T-cell (primary cell): ENCODE results near the gene KSR2. TPM values are rescaled to one million over a fixed set of nuclear protein-coding genes. Genes with fewer than 3 reads are reported as not detected.

Experiments
- ATAC-seq, 4 experiments: fragments of 200-7000 bp in 3 of 4; fragments of 150-1000 bp in 1 of 4; cut with Tn5 transposase; replicated peaks in 1 of 4; 1 replicate in 3 of 4; 2 replicates in 1 of 4; pipeline ENCODE4 v1.10.0; 2021; ENCODE audit warnings: moderate library complexity in 3 of 4, mild to moderate bottlenecking in 2 of 4, moderate number of reproducible peaks in 1 of 4
- CTCF ChIA-PET, 2 donors: fragments of 300-600 bp; sonication (Branson Sonifier 250); formaldehyde crosslinking; loops; one replicate each; lab custom pipeline; 2022; ENCODE audit warnings: antibody characterized with exemption in 2 of 2; lab: Charles Lee
- POLR2A ChIA-PET, 2 donors: fragments of 300-600 bp; sonication (Branson Sonifier 250); formaldehyde crosslinking; loops; one replicate each; lab custom pipeline; 2022; ENCODE audit warnings: antibody characterized with exemption in 2 of 2; lab: Charles Lee
- DNase-seq, 35 experiments: peaks; one replicate each; pipeline versions ENCODE4 v3.0.0 to v3.0.0-alpha.2; 2013 to 2023
- H3K27ac ChIP-seq: one replicate; pipeline ENCODE4 v1.5.1; 2013; ENCODE audit warnings: low read length
- H3K27me3 ChIP-seq, 2 experiments: replicated peaks in 1 of 2; 1 replicate in 1 of 2; 2 replicates in 1 of 2; pipeline versions ENCODE4 v1.6.1 to v1.7.0; 2013; ENCODE audit warnings: low read length in 1 of 2, mixed read lengths in 1 of 2; ENCODE audit not compliant: control insufficient read depth in 2 of 2, insufficient read depth in 2 of 2; ENCODE audit errors: extremely low read depth in 1 of 2
- H3K36me3 ChIP-seq, 2 donors: 1 replicate in 1 of 2; 2 replicates in 1 of 2; pipeline versions ENCODE4 v1.6.1 to v1.7.0; 2013; ENCODE audit warnings: low read length in 1 of 2; ENCODE audit not compliant: control insufficient read depth in 2 of 2, insufficient read depth in 1 of 2; ENCODE audit errors: extremely low read depth in 1 of 2
- H3K4me1 ChIP-seq, 2 experiments: 1 replicate in 1 of 2; 2 replicates in 1 of 2; pipeline versions ENCODE4 v1.6.1 to v1.7.0; 2013; ENCODE audit warnings: low read length in 2 of 2, mixed read lengths in 1 of 2; ENCODE audit not compliant: insufficient read depth in 2 of 2, control insufficient read depth in 1 of 2; ENCODE audit errors: extremely low read depth in 1 of 2
- H3K4me3 ChIP-seq, 2 donors: 1 replicate in 1 of 2; 2 replicates in 1 of 2; pipeline versions ENCODE4 v1.5.1 to v1.7.0; 2013; ENCODE audit warnings: mild to moderate bottlenecking in 2 of 2, low read length in 1 of 2, moderate library complexity in 1 of 2; ENCODE audit not compliant: control insufficient read depth in 1 of 2; ENCODE audit errors: extremely low read depth in 1 of 2
- H3K9me3 ChIP-seq: 2 replicates; pipeline ENCODE4 v1.7.0; 2013
- H3K27ac Mint-ChIP-seq, 2 donors: one replicate each; pipeline ENCODE4 v1.8.0; 2020 to 2021; ENCODE audit warnings: mild to moderate bottlenecking in 2 of 2, mixed read lengths in 2 of 2
- H3K27me3 Mint-ChIP-seq, 2 donors: one replicate each; pipeline ENCODE4 v1.8.0; 2021 to 2022; ENCODE audit warnings: mixed read lengths in 2 of 2
- H3K36me3 Mint-ChIP-seq: one replicate; pipeline ENCODE4 v1.8.0; 2021; ENCODE audit warnings: mixed read lengths
- H3K4me1 Mint-ChIP-seq, 3 donors: one replicate each; pipeline ENCODE4 v1.8.0; 2020 to 2022; ENCODE audit warnings: mixed read lengths in 3 of 3, mild to moderate bottlenecking in 1 of 3
- H3K4me3 Mint-ChIP-seq, 3 donors: one replicate each; pipeline ENCODE4 v1.8.0; 2020 to 2022; ENCODE audit warnings: mild to moderate bottlenecking in 3 of 3, mixed read lengths in 3 of 3, moderate library complexity in 3 of 3
- H3K9me3 Mint-ChIP-seq, 3 donors: one replicate each; pipeline ENCODE4 v1.8.0; 2020 to 2022; ENCODE audit warnings: mixed read lengths in 3 of 3
- WGBS: methylation state at CpG from one replicate; pipeline ENCODE4 v1.1.5; 2013; ENCODE audit warnings: missing lambda C conversion rate; ENCODE audit not compliant: insufficient coverage; 5-methylcytosine and 5-hydroxymethylcytosine counted together
- total RNA-seq, 35 experiments: library from RNA in 6 of 35; stranded (reverse) in 6 of 35; fragments of 120-200 nt in 1 of 35; gene quantifications; one replicate each; pipeline versions ENCODE4 v1.2.1 to v1.2.4 and lab custom pipeline; 2013 to 2026

KSR2 gene
- total RNA-seq, 5 donors from 2014 or later (not counting 1 experiment from before 2014, with no cell fraction given): 0.03 to 0.10 (median 0.06) TPM

DNA sequence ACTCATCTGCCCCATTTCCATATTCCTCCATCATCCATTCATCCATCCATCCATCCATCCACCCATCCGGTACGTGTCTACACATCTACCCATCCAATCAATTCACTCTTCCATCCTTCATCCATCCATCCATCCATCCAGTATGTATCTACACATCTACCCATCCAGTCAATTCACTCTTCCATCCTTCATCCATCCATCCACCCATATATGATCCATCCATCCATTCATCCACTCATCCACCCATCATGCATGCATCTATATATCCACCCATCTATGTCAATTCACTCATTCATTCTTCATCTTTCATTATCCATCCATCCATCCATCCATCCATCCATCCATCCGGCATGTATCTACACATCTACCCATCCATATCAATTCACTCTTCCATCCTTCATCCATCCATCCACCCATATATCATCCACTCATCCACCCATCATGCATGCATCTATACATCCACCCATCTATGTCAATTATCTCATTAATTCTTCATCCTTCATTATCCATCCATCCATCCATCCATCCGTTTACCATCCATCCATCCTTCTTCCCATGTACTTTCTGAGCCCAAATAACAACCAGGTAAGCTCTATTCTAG lies 498.8 kb downstream of the KSR2 start:
- no peak for ATAC-seq
- POLR2A ChIA-PET: no interaction called here
- Mint-ChIP-seq H3K27ac (no peak overlapping the region), H3K4me3 (no peak overlapping the region), H3K36me3 (no peaks in the 10 kb centered on the region), H3K27me3 (peaks cover 0 to 3% of the 10 kb centered on the region in 2 donors), H3K4me1 (no peaks in the 10 kb centered on the region), H3K9me3 (peaks cover 0 to 4% (median 4%) of the 10 kb centered on the region in 3 donors)
- CTCF ChIA-PET: no interaction called here
- Histone ChIP-seq H3K4me1 (no peaks in the 10 kb centered on the region), H3K4me3 (no peak overlapping the region), H3K36me3 (no peaks in the 10 kb centered on the region), H3K27ac (no peak overlapping the region), H3K9me3 (no peaks in the 10 kb centered on the region), H3K27me3 (no peaks in the 10 kb centered on the region)
- 71% methylated on average over 3 of the region's 4 CpGs for WGBS
- DNase-seq: no peak

DNA sequence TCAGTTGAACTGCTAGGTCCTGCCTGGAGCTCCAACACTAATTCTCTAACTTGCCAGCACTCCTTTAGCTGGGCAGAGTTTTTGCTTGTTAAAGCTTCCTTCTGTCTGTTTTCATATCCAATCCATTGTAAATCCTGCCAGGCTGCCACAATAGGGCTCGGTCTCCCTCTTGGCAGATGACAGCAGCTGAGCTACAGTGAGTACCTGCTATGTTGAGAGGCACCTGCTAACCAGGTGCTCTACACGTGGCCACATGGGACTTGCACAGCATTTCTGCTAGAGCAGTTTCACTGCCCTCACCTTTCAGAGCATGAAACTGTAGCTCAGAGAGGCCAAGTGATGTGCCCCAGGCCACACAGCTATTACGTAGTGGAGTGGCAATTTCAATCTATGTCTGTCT lies 500.8 kb downstream of the KSR2 start:
- H3K27me3 Mint-ChIP-seq: peaks cover 0 to 2% of the 10 kb centered on the region in 2 donors
- Histone ChIP-seq H3K9me3 (no peaks in the 10 kb centered on the region), H3K4me1 (no peaks in the 10 kb centered on the region), H3K27ac (no peak overlapping the region), H3K36me3 (no peaks in the 10 kb centered on the region), H3K27me3 (no peaks in the 10 kb centered on the region), H3K4me3 (no peak overlapping the region)
- no peaks in the 10 kb centered on the region for H3K4me1 Mint-ChIP-seq
- WGBS: 59% methylated on average over 2 of the region's 3 CpGs
- no peak overlapping the region for H3K4me3 Mint-ChIP-seq
- H3K27ac Mint-ChIP-seq: no peak overlapping the region
- DNase-seq (no peak), ATAC-seq (no peak)
- peaks cover 4 to 7% (median 4%) of the 10 kb centered on the region in 3 donors for H3K9me3 Mint-ChIP-seq
- ChIA-PET POLR2A (no interaction called here), CTCF (no interaction called here)
- no peaks in the 10 kb centered on the region for H3K36me3 Mint-ChIP-seq

DNA sequence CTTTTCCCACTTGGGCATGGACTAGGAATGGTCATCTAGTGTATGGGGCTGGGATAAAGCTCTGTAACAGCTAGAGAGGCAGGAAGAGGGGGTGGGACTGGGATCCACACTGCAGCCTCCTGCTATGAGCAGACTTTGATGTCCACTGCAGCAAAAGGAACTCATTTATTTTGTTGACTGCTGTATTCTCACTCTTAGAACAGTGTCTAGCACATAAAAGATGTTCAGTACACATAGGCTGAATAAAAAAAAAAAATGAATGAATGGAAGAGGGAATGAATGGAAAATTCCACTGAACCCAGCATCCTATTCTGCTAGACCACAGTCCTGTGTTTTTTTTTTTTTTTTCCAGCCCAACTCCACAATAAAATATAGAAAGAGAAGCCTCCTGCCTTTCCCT lies 501.2 kb downstream of the KSR2 start:
- ChIA-PET CTCF (no interaction called here), POLR2A (no interaction called here)
- no peak overlapping the region for H3K27ac Mint-ChIP-seq
- Histone ChIP-seq H3K36me3 (no peaks in the 10 kb centered on the region), H3K27ac (no peak overlapping the region), H3K4me3 (no peak overlapping the region), H3K9me3 (no peaks in the 10 kb centered on the region), H3K27me3 (no peaks in the 10 kb centered on the region), H3K4me1 (no peaks in the 10 kb centered on the region)
- no peaks in the 10 kb centered on the region for H3K36me3 Mint-ChIP-seq
- no peaks in the 10 kb centered on the region for H3K4me1 Mint-ChIP-seq
- H3K27me3 Mint-ChIP-seq: peaks cover 0 to 1% of the 10 kb centered on the region in 2 donors
- peaks cover 4 to 7% (median 4%) of the 10 kb centered on the region in 3 donors for H3K9me3 Mint-ChIP-seq
- no peak for DNase-seq
- no peak overlapping the region for H3K4me3 Mint-ChIP-seq
- no peak for ATAC-seq

DNA sequence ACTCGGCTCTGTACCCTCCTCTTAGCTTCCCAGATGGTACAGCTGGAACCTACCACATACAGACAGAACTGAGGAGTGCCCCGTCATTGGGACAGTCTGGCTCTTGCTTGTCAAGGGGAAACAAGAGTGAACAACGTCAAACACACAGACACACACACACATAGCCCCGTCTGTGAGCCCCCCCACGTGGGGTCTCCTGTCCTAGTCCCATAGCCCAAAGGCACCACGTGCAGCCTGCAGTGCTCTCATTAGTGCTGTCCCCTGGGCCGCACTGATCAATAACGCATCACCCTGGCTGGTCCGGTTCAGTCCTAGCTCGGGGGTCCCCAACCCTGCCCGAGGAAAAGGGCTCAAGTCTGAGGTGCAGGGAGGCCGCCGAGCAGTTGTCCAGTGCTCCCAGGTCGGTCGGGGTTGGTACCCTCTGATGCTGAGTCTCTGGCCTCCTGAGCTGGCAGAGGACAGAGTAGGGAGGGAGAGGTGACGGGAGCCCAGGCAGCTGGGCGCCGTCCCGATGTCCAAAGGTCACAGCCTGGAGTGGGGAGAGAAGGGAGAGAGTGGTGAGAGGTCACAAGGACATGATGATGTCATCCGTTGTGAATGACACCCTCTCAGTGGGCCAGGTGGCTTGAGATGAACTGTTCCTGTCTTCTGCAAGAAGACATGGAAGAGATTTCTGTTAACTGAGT lies 502.0 kb downstream of the KSR2 start:
- no peak overlapping the region for H3K27ac ChIP-seq
- no peak overlapping the region for H3K4me3 ChIP-seq
- Mint-ChIP-seq H3K9me3 (peaks cover 4 to 7% (median 4%) of the 10 kb centered on the region in 3 donors), H3K4me3 (no peak overlapping the region), H3K4me1 (no peaks in the 10 kb centered on the region), H3K27ac (no peak overlapping the region), H3K27me3 (peaks cover 0 to 4% of the 10 kb centered on the region in 2 donors), H3K36me3 (no peaks in the 10 kb centered on the region)
- DNase-seq: no peak
- WGBS: 82% methylated on average over 17 of the region's 20 CpGs
- no peaks in the 10 kb centered on the region for H3K36me3 ChIP-seq
- ATAC-seq: no peak
- no peaks in the 10 kb centered on the region for H3K9me3 ChIP-seq
- H3K4me1 ChIP-seq: no peaks in the 10 kb centered on the region
- POLR2A ChIA-PET: no interaction called here
- no peaks in the 10 kb centered on the region for H3K27me3 ChIP-seq
- CTCF ChIA-PET: no interaction called here

DNA sequence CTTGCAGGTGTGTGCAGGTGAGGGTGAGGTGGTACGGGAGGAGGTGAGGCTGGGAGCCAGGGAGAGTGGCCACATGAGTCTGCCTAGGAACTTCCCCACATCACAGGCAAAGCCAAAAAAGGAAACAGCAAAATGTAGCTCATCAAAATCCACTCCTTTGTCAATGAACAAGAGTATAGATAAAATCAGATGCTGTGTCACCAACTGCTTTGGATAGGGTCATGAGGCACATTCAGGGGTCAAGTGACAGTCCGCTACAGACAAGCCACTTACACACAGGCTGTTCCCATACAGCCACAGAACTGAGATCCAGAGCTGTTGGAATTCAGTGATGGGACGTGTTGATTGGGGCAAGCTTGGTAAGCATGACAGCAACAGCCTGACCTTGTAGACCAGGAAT lies 507.1 kb downstream of the KSR2 start:
- no peaks in the 10 kb centered on the region for H3K4me1 Mint-ChIP-seq
- H3K4me3 Mint-ChIP-seq: no peak overlapping the region
- no peaks in the 10 kb centered on the region for H3K36me3 Mint-ChIP-seq
- peaks cover 2 to 4% of the 10 kb centered on the region in 2 donors for H3K27me3 Mint-ChIP-seq
- no peak overlapping the region for H3K4me3 ChIP-seq
- H3K27ac ChIP-seq: no peak overlapping the region
- ATAC-seq (no peak), DNase-seq (no peak)
- ChIA-PET CTCF (no interaction called here), POLR2A (no interaction called here)
- H3K27me3 ChIP-seq: peaks cover 0 to 5% of the 10 kb centered on the region in 2 experiments
- peaks cover 0 to 7% (median 0%) of the 10 kb centered on the region in 3 donors for H3K9me3 Mint-ChIP-seq
- no peaks in the 10 kb centered on the region for H3K4me1 ChIP-seq
- 83% methylated on average over 1 of the region's 3 CpGs for WGBS
- no peaks in the 10 kb centered on the region for H3K36me3 ChIP-seq
- no peak overlapping the region for H3K27ac Mint-ChIP-seq
- no peaks in the 10 kb centered on the region for H3K9me3 ChIP-seq

DNA sequence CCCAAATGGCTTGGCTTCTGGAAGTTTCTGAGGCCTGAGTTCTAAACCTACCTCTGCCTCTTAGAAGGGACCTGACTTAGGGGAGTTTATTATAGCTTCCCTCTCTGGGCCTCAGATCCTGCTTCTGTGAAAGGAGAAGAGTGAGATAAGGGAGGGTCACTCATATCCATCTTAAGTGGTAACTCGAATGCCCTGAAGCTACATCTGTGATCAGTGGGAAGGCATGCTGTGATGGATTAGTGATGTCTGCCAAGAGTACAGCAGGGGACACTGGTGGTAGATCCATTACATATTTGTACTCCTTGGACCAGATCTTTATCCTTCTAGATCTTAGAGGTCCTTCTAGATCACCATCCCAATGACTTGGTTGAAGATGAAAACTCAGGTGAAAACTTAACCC lies 509.6 kb downstream of the KSR2 start:
- ATAC-seq (no peak), DNase-seq (no peak)
- Histone ChIP-seq H3K27ac (no peak overlapping the region), H3K9me3 (no peaks in the 10 kb centered on the region), H3K4me1 (no peaks in the 10 kb centered on the region), H3K4me3 (no peak overlapping the region), H3K36me3 (no peaks in the 10 kb centered on the region), H3K27me3 (peaks cover 0 to 10% of the 10 kb centered on the region in 2 experiments)
- H3K36me3 Mint-ChIP-seq: no peaks in the 10 kb centered on the region
- H3K4me1 Mint-ChIP-seq: no peaks in the 10 kb centered on the region
- H3K27me3 Mint-ChIP-seq: peaks cover 2 to 4% of the 10 kb centered on the region in 2 donors
- peaks cover 0 to 10% (median 5%) of the 10 kb centered on the region in 3 donors for H3K9me3 Mint-ChIP-seq
- H3K27ac Mint-ChIP-seq: no peak overlapping the region
- WGBS: 80% methylated on average over 1 of the region's 1 CpG
- ChIA-PET CTCF (no interaction called here), POLR2A (no interaction called here)
- H3K4me3 Mint-ChIP-seq: no peak overlapping the region
